HEK293T (cell line): ENCODE results near the gene FAH.

Experiments
- FOXA1 ChIP-seq: fragments of 450-650 bp; IDR thresholded peaks from 2 replicates; pipeline ENCODE4 v1.6.1; 2016; ENCODE audit warnings: mild to moderate bottlenecking
- NFRKB ChIP-seq: fragments of 450-650 bp; IDR thresholded peaks from 2 replicates; pipeline ENCODE4 v1.6.1; 2016; ENCODE audit warnings: mild to moderate bottlenecking, moderate library complexity
- SP1 ChIP-seq: fragments of 450-650 bp; IDR thresholded peaks from 2 replicates; pipeline ENCODE4 v1.6.1; 2017

- TF ChIP-seq FOXA1 (no peak), NFRKB (no peak), SP1 (no peak)
Measured at GRCh38 chr15:80194914-80195313, 42.1 kb downstream of the FAH start.
